ENCODE data around the gene BUD31.

DNA sequence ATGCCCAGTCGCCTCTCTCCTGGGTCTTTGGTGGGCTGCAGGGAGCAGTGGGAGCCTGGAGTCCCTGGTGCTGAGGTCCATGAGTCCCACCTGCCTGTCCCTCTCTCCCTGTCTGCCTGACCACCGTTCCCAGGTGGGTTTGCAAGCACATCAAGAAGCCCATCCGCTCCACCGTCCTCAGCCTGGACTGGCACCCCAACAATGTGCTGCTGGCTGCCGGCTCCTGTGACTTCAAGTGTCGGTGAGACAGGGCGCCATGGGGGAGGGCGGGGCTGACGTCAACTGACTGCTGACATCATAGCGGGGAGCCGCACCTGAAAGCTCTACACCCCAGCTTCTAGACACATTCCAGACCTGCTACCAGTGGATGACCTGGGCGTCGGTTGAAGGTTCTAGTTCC, 19.0 kb upstream of the BUD31 start:
- TF ChIP-seq ZFP3 (CRISPR knock-in tag; IDR thresholded peaks at IDR 0.05) (no peak), OSR1 (CRISPR knock-in tag; IDR thresholded peaks at IDR 0.05) (no peak), RARB (CRISPR knock-in tag; IDR thresholded peaks at IDR 0.05) (no peak)
- TF ChIP-seq, protein P1, sequence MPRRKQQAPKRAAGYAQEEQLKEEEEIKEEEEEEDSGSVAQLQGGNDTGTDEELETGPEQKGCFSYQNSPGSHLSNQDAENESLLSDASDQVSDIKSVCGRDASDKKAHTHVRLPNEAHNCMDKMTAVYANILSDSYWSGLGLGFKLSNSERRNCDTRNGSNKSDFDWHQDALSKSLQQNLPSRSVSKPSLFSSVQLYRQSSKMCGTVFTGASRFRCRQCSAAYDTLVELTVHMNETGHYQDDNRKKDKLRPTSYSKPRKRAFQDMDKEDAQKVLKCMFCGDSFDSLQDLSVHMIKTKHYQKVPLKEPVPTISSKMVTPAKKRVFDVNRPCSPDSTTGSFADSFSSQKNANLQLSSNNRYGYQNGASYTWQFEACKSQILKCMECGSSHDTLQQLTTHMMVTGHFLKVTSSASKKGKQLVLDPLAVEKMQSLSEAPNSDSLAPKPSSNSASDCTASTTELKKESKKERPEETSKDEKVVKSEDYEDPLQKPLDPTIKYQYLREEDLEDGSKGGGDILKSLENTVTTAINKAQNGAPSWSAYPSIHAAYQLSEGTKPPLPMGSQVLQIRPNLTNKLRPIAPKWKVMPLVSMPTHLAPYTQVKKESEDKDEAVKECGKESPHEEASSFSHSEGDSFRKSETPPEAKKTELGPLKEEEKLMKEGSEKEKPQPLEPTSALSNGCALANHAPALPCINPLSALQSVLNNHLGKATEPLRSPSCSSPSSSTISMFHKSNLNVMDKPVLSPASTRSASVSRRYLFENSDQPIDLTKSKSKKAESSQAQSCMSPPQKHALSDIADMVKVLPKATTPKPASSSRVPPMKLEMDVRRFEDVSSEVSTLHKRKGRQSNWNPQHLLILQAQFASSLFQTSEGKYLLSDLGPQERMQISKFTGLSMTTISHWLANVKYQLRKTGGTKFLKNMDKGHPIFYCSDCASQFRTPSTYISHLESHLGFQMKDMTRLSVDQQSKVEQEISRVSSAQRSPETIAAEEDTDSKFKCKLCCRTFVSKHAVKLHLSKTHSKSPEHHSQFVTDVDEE (CRISPR knock-in tag; IDR thresholded peaks at IDR 0.05) = no peak

Measured in SK-N-SH treated with all-trans-retinoic acid at 6 μM for 48 hours (cell line).